ENCODE measurements around the gene CCDC181. TPM values are rescaled to one million over a fixed set of nuclear protein-coding genes. Genes with fewer than 3 reads are reported as not detected.

Gene CCDC181
- total RNA-seq, 1 donor: 1.4 TPM

- no peak overlapping the region for H3K4me3 ChIP-seq (ENCODE audit: low read depth, low read length)
- DNase-seq (ENCODE audit: low read depth): no peak
- TF ChIP-seq, protein P1, sequence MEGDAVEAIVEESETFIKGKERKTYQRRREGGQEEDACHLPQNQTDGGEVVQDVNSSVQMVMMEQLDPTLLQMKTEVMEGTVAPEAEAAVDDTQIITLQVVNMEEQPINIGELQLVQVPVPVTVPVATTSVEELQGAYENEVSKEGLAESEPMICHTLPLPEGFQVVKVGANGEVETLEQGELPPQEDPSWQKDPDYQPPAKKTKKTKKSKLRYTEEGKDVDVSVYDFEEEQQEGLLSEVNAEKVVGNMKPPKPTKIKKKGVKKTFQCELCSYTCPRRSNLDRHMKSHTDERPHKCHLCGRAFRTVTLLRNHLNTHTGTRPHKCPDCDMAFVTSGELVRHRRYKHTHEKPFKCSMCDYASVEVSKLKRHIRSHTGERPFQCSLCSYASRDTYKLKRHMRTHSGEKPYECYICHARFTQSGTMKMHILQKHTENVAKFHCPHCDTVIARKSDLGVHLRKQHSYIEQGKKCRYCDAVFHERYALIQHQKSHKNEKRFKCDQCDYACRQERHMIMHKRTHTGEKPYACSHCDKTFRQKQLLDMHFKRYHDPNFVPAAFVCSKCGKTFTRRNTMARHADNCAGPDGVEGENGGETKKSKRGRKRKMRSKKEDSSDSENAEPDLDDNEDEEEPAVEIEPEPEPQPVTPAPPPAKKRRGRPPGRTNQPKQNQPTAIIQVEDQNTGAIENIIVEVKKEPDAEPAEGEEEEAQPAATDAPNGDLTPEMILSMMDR (IDR thresholded peaks at IDR 0.05; ENCODE audit: insufficient read depth, low read length): no peak
Measured at GRCh38 chr1:169456029-169456428, 28.8 kb upstream of the CCDC181 start.

- no peak for DNase-seq (ENCODE audit: low read depth)
- TF ChIP-seq, protein P1 (IDR thresholded peaks at IDR 0.05; ENCODE audit: insufficient read depth, low read length): no peak
- H3K4me3 ChIP-seq (ENCODE audit: low read depth, low read length): no peak overlapping the region
Measured at GRCh38 chr1:169452921-169453320, 25.6 kb upstream of the CCDC181 start.

- no peak overlapping the region for H3K4me3 ChIP-seq (ENCODE audit: low read depth, low read length)
- no peak for DNase-seq (ENCODE audit: low read depth)
- TF ChIP-seq, protein P1 (IDR thresholded peaks at IDR 0.05; ENCODE audit: insufficient read depth, low read length): no peak
Measured at GRCh38 chr1:169451218-169451824, 24.0 kb upstream of the CCDC181 start.

- TF ChIP-seq, protein P1 (IDR thresholded peaks at IDR 0.05; ENCODE audit: insufficient read depth, low read length): no peak
- no peak overlapping the region for H3K4me3 ChIP-seq (ENCODE audit: low read depth, low read length)
- no peak for DNase-seq (ENCODE audit: low read depth)
Measured at GRCh38 chr1:169443923-169444322, 16.6 kb upstream of the CCDC181 start.

- no peak for DNase-seq (ENCODE audit: low read depth)
- no peak overlapping the region for H3K4me3 ChIP-seq (ENCODE audit: low read depth, low read length)
- TF ChIP-seq, protein P1 (IDR thresholded peaks at IDR 0.05; ENCODE audit: insufficient read depth, low read length): no peak
Measured at GRCh38 chr1:169426174-169426705, 1.0 kb downstream of the CCDC181 start.

- H3K4me3 ChIP-seq (ENCODE audit: low read depth, low read length): no peak overlapping the region
- DNase-seq (ENCODE audit: low read depth): no peak
Measured at GRCh38 chr1:169421309-169421708, 6.0 kb downstream of the CCDC181 start.

More at GRCh38 chr1:169421309-169421708, 6.0 kb downstream of the CCDC181 start:
- TF ChIP-seq, protein P1 (IDR thresholded peaks at IDR 0.05; ENCODE audit: insufficient read depth, low read length): no peak
